Upper lobe of right lung (tissue), 1 donor: Measurements from ENCODE around the gene GPR17. TPM values are rescaled to one million over a fixed set of nuclear protein-coding genes. Genes with fewer than 3 reads are reported as not detected.
A peak's percentile ranks its signal among the peaks of the same experiment; 100 is the strongest.

Source experiments
- ATAC-seq: fragments of 200-7000 bp; cut with Tn5 transposase; one replicate; pipeline ENCODE4 v1.9.1; 2020; ENCODE audit warnings: mild to moderate bottlenecking, moderate library complexity
- DNase-seq: peaks from one replicate; pipeline ENCODE4 v3.0.0-alpha.2; 2020
- H3K27ac ChIP-seq: fragments of 200-600 bp; one replicate; pipeline ENCODE4 v1.8.0; 2022
- H3K27me3 ChIP-seq: fragments of 200-600 bp; one replicate; pipeline ENCODE4 v1.8.0; 2022; ENCODE audit warnings: mild to moderate bottlenecking
- H3K36me3 ChIP-seq: fragments of 200-600 bp; one replicate; pipeline ENCODE4 v1.8.0; 2022
- H3K4me1 ChIP-seq: fragments of 200-600 bp; one replicate; pipeline ENCODE4 v1.8.0; 2022
- H3K4me3 ChIP-seq: fragments of 200-600 bp; one replicate; pipeline ENCODE4 v1.8.0; 2022; ENCODE audit warnings: mild to moderate bottlenecking
- H3K9me3 ChIP-seq: fragments of 200-600 bp; one replicate; pipeline ENCODE4 v1.8.0; 2022
- intact Hi-C: fragments of 100-400 bp; cut with DNase I; formaldehyde crosslinking; loops from one replicate; pipeline ENCODE4 v1.11.0; 2022
- total RNA-seq: library from RNA; stranded (reverse); fragmentation: NEBNext Ultra II Directional; extraction: Animal tissue kit (Norgen Biotek cat#: 25700); gene quantifications from one replicate; pipeline ENCODE4 v1.2.1, GENCODE V29; 2021
- TF ChIP-seq, protein P1 (sequence below): fragments of 200-600 bp; IDR thresholded peaks from one replicate; pipeline ENCODE4 v1.8.0; 2022; ENCODE audit warnings: antibody characterized with exemption
- donor health status: DM: no; HTN: yes; CAD: no; lungs with severe emphysema.

Gene GPR17
- total RNA-seq, 1 donor from 2014 or later = 0.49 TPM

DNA sequence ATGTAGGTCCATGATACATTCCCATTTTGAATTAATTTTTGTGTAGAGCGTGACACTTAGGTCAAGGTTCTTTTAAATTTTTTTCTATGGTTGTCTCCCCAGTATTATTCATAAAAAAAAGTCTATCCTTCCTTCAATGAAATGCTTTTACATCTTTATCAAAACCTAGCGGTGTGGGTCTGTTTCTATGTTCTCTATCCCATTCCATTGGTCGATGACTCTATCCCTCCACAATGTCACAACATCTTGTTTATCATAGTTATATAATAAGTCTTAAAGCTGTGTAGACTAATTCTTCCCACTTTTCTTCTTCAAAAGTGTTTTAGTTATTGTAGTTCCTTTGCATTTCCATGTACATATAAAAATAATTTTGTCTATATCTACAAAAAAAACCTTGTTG, 47.2 kb upstream of the GPR17 start:
- Histone ChIP-seq H3K4me1 (no peaks in the 10 kb centered on the region), H3K4me3 (no peak overlapping the region), H3K27ac (no peak overlapping the region), H3K36me3 (no peaks in the 10 kb centered on the region), H3K27me3 (no peaks in the 10 kb centered on the region), H3K9me3 (no peaks in the 10 kb centered on the region)
- DNase-seq (no peak), ATAC-seq (no peak)
- TF ChIP-seq, protein P1, sequence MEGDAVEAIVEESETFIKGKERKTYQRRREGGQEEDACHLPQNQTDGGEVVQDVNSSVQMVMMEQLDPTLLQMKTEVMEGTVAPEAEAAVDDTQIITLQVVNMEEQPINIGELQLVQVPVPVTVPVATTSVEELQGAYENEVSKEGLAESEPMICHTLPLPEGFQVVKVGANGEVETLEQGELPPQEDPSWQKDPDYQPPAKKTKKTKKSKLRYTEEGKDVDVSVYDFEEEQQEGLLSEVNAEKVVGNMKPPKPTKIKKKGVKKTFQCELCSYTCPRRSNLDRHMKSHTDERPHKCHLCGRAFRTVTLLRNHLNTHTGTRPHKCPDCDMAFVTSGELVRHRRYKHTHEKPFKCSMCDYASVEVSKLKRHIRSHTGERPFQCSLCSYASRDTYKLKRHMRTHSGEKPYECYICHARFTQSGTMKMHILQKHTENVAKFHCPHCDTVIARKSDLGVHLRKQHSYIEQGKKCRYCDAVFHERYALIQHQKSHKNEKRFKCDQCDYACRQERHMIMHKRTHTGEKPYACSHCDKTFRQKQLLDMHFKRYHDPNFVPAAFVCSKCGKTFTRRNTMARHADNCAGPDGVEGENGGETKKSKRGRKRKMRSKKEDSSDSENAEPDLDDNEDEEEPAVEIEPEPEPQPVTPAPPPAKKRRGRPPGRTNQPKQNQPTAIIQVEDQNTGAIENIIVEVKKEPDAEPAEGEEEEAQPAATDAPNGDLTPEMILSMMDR = no peak
- intact Hi-C loops = no loop called here

DNA sequence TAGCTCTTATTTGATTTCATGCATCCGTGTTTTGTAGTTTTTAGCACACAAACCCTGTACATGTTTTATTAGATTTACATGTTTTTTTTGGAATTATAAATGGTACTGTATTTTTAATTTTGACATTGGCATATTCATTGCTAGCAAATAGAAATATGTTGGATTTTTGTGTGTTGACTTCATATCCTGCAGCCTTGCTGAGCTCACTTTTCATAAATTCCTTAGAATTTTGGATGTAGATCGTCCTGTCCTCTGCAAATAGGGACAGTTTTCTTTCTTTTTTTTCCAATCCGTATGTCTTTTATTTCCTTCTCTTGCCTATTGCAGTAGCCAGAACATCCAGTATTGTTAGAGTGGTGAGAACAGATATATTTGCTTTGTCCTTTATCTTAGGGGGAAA, 46.7 kb upstream of the GPR17 start:
- no peaks in the 10 kb centered on the region for H3K4me1 ChIP-seq
- intact Hi-C loops = no loop called here
- ATAC-seq = no peak
- no peaks in the 10 kb centered on the region for H3K36me3 ChIP-seq
- TF ChIP-seq, protein P1 = no peak
- H3K9me3 ChIP-seq = no peaks in the 10 kb centered on the region
- no peak overlapping the region for H3K4me3 ChIP-seq
- H3K27me3 ChIP-seq = no peaks in the 10 kb centered on the region
- no peak overlapping the region for H3K27ac ChIP-seq
- no peak for DNase-seq

DNA sequence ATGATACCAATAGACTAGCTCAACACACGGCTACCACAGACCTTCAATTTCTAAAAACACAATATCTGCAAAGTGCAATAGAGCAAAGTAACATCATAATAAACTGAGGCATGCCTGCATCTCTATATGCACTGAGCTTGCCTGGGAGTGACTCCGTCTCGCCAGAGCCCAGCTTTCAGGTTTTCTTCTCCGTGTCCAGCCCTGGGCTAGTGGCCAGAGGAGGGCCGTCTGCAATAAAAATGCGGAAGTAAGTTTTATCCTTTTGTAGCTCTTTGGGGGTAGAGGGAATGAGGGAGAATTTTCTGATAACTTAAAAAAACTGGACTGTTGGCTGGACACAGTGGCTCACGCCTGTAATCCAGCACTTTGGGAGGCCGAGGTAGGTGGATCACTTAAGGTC, 41.0 kb upstream of the GPR17 start:
- Histone ChIP-seq H3K9me3 (no peaks in the 10 kb centered on the region), H3K4me3 (no peak overlapping the region), H3K36me3 (no peaks in the 10 kb centered on the region), H3K27ac (no peak overlapping the region), H3K27me3 (no peaks in the 10 kb centered on the region), H3K4me1 (no peaks in the 10 kb centered on the region)
- TF ChIP-seq, protein P1 = no peak
- ATAC-seq (no peak), DNase-seq (peak; percentile 8)
- intact Hi-C loops = no loop called here

DNA sequence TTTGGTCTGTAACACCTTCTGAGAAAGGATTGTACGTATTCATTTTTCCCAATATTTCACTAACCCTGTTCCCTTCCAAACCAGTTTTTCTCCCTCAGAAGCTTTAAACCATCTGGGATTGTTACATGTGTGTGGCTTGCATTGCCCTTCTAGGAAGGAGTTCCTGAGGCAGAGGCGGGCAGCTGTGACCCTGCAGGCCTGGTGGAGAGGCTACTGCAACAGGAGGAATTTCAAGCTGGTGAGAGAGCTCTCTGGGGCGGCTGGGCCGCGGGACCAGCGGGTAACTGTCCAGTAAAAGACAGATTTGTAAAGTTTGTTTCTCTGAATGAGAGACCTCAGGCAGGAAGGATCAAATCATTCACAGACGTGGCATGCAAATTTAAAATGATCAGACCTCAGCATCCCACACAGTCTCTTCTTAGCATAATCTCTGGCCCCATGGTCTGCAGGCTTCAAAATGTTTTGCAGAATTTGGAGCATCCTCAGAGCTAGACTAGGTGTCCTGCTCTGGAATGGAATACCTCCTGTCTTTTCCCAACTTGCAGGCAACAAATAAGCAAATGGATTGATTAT, 40.2 kb upstream of the GPR17 start:
- no peaks in the 10 kb centered on the region for H3K27me3 ChIP-seq
- no peaks in the 10 kb centered on the region for H3K4me1 ChIP-seq
- TF ChIP-seq, protein P1 = no peak
- H3K4me3 ChIP-seq = no peak overlapping the region
- DNase-seq = peak; percentile 34
- H3K36me3 ChIP-seq = no peaks in the 10 kb centered on the region
- H3K9me3 ChIP-seq = no peaks in the 10 kb centered on the region
- H3K27ac ChIP-seq = no peak overlapping the region
- ATAC-seq = no peak
- intact Hi-C loops = no loop called here

DNA sequence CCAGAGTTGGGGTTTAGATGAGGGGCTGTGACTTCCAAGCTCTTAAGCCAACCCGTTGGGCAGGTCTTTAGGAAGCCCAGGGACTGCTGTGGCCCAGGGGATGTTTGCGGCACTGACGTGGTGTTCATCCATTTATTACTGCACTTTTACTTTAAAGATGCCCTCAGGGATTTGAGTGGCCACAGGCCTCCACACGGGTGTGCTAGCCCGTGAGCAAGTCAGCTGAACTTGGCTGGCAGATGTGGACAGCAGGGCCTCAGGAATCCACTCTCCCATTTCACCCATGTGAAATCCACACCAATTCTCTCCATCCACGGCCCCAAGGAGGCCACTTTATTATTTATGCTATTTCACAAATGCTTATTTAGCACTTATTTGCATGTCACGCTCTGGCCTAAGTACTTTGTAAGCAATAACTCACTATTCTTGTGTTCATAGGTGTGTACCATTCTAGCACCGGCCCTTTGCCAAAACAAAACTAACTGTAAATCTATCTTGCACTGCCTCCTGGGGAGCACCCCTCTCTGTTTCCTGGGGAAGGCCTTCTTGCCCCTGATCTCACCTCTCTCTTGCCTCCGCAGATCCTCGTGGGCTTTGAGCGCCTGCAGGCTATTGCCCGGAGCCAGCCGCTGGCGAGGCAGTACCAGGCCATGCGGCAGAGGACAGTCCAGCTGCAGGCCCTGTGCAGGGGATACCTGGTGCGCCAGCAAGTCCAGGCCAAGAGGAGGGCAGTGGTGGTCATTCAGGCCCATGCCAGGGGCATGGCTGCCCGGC, 39.1 kb upstream of the GPR17 start:
- H3K27ac ChIP-seq = no peak overlapping the region
- DNase-seq = peak; percentile 58

More for the DNA sequence above, 39.1 kb upstream of the GPR17 start:
- ATAC-seq = no peak
- TF ChIP-seq, protein P1 = no peak
- Histone ChIP-seq H3K4me1 (no peaks in the 10 kb centered on the region), H3K4me3 (no peak overlapping the region), H3K9me3 (no peaks in the 10 kb centered on the region), H3K27me3 (no peaks in the 10 kb centered on the region), H3K36me3 (no peaks in the 10 kb centered on the region)
- intact Hi-C loops = no loop called here
